Lower leg skin (tissue), 4 donors: Measurements from ENCODE around the gene MAD1L1. TPM values are rescaled to one million over a fixed set of nuclear protein-coding genes. Genes with fewer than 3 reads are reported as not detected.

Experiments used
- DNase-seq, 2 donors: peaks; one replicate each; pipeline ENCODE4 v3.0.0-alpha.2; 2019; ENCODE audit warnings: low spot score in 2 of 2
- H3K4me3 ChIP-seq: fragments of 200-600 bp; sonication (generic); 2 replicates; pipeline ENCODE4 v1.5.1; 2017; ENCODE audit warnings: mild to moderate bottlenecking, low read depth; ENCODE audit not compliant: poor library complexity, severe bottlenecking
- CTCF ChIP-seq, 3 donors: fragments of 450-650 bp; IDR thresholded peaks; one replicate each; pipeline ENCODE4 v1.5.1; 2016; ENCODE audit warnings: antibody characterized with exemption in 3 of 3, mild to moderate bottlenecking in 3 of 3, moderate library complexity in 2 of 3
- POLR2A ChIP-seq, 2 donors: fragments of 450-650 bp; IDR thresholded peaks; one replicate each; pipeline ENCODE4 v1.6.1; 2016 to 2017; ENCODE audit warnings: antibody characterized with exemption in 2 of 2, mild to moderate bottlenecking in 1 of 2, moderate library complexity in 1 of 2
- WGBS, 2 donors: methylation state at CpG; one replicate each; pipeline ENCODE4 v1.1.5; 2018; 5-methylcytosine and 5-hydroxymethylcytosine counted together
- intact Hi-C: fragments of 100-400 bp; cut with DNase I; formaldehyde crosslinking; loops from one replicate; pipeline ENCODE4 v1.15.0; 2023; ENCODE audit warnings: low total_unique reads
- total RNA-seq, 4 donors: library from RNA; depleted of rRNA; stranded (reverse); fragments of >200 nt; gene quantifications; one replicate each; pipeline ENCODE4 v1.1.0, GENCODE V29; 2016

The MAD1L1 gene
- total RNA-seq, 4 donors from 2014 or later, result 37.7 to 77.8 (median 59.4) TPM

DNA sequence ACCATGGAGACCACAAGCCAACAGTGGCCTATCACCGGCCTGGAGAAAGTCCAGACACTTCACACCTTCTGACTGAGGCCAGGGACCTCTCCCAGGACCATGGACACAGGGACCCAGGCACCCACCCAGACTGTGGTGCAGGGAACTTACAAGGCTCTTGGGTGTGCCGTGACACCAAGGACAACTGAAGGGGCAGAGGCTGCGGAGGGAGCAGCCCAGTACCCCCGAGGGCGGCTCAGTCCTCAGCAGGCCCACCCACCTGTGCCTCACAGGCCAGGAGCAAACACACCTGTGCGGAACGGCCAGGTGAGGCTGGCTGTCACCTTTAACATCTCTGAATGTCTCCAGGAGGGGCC is 182.3 kb downstream of the MAD1L1 start:
- DNase-seq, result no peak
- H3K4me3 ChIP-seq, result no peak overlapping the region
- WGBS, 2 donors, result 82 to 83% methylated on average over 6 to 7 of the region's 7 CpGs
- no peak for TF ChIP-seq CTCF (IDR thresholded peaks at IDR 0.05)
- TF ChIP-seq POLR2A (IDR thresholded peaks at IDR 0.05), result no peak
- intact Hi-C loops, result no loop called here

DNA sequence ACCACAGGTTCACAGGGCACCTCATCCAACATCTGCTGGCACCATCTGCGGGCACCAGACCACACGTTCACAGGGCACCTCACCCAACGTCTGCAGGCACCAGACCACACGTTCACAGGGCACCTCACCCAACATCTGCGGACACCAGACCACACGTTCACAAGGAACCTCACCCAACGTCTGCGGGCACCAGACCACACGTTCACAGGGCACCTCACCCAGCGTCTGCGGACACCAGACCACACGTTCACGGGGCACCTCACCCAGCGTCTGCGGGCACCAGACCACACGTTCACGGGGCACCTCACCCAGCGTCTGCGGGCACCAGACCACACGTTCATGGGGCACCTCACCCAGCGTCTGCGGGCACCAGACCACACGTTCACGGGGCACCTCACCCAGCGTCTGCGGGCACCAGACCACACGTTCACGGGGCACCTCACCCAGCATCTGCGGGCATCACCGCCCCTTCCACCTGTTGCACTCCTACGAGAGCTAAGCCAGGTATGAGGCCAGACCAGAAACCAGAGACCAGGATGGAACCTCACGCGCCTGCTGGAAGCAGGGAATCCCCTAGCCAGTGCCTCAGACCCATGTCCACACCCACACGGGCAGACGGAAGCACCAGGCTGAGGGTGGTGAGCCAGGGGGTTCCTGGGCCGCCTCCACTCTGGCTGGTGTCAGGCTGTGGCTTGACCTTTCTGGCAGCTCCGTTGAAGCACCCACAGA is 182.8 kb downstream of the MAD1L1 start:
- intact Hi-C loops, result no loop called here
- no peak for TF ChIP-seq CTCF (IDR thresholded peaks at IDR 0.05)
- no peak for TF ChIP-seq POLR2A (IDR thresholded peaks at IDR 0.05)
- WGBS, 2 donors, result 90 to 91% methylated on average over 19 to 31 of the region's 37 CpGs
- no peak overlapping the region for H3K4me3 ChIP-seq
- no peak for DNase-seq

DNA sequence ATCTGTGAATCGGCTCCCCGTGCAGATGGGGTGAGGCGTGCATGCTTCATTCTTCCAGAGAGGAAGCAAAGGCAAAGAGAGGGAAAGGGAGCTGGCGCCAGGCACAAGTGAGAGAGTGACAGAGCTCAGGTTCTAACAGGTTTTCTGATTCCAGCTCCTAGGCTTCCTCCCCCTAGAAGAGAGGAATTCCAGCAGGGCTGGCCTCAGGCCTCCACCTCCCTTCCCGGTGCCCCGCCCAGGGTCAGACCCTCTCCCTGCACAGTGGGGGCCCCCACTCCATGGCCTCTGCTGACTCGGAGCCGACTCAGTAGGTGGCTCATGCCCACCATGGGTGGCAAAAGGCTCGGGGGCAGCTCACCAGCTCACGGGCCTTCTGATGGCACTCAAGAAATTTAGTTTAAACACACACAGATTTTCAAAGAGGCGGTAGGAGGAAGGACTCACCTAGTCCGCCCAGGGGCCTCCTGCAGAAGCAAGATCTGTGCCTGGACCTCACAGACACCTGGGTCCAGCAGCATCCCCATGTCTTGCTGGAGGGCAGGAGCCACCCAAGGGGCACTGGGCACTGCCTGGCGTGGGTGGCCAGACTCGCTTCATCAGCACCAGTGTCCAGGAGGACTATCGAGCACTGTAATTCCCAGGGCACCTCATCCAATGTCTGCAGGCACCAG is 183.5 kb downstream of the MAD1L1 start:
- WGBS, 2 donors, result 66 to 74% methylated on average over 11 to 15 of the region's 15 CpGs
- no peak for DNase-seq
- no peak overlapping the region for H3K4me3 ChIP-seq
- intact Hi-C loops, result no loop called here
- TF ChIP-seq POLR2A (IDR thresholded peaks at IDR 0.05) (no peak), CTCF (IDR thresholded peaks at IDR 0.05) (no peak)

GRCh38 chr7:2048531-2048930 is 184.2 kb downstream of the MAD1L1 start:
- 59 to 64% methylated on average over 11 of the region's 11 CpGs for WGBS, 2 donors
- no peak overlapping the region for H3K4me3 ChIP-seq
- TF ChIP-seq POLR2A (IDR thresholded peaks at IDR 0.05) (no peak), CTCF (IDR thresholded peaks at IDR 0.05) (no peak)
- no peak for DNase-seq
- intact Hi-C loops, result no loop called here

GRCh38 chr7:2048006-2048405 is 184.7 kb downstream of the MAD1L1 start:
- intact Hi-C loops, result no loop called here
- DNase-seq, result no peak
- H3K4me3 ChIP-seq, result no peak overlapping the region
- 77 to 83% methylated on average over 17 of the region's 17 CpGs for WGBS, 2 donors
- TF ChIP-seq CTCF (IDR thresholded peaks at IDR 0.05) (no peak), POLR2A (IDR thresholded peaks at IDR 0.05) (no peak)
